Measurements from ENCODE around the gene F7. TPM values are rescaled to one million over a fixed set of nuclear protein-coding genes. Genes with fewer than 3 reads are reported as not detected.

Gene F7
- total and polyA plus RNA-seq, 2 of the 4 experiments (the other 2 are of a cell fraction) = under 0.01 to 0.07 TPM

- ChIA-PET CTCF (no interaction called here), POLR2A (ENCODE audit: unreplicated experiment) (no interaction called here)
- Histone ChIP-seq H2AFZ (replicated peaks; ENCODE audit: low read length, poor library complexity) (no peak overlapping the region), H2BK15ac (ENCODE audit: low read depth, low read length) (no peak overlapping the region), H2AK5ac (ENCODE audit: low read depth, low read length) (no peak overlapping the region), H3K14ac (replicated peaks; ENCODE audit: low read depth, low read length) (no peak overlapping the region), H3K36me3 (ENCODE audit: control insufficient read depth, insufficient read depth, low read length) (no peaks in the 10 kb centered on the region), H3K4me3 (ENCODE audit: insufficient read depth, low read depth, low read length) (no peak overlapping the region), H3K4ac (ENCODE audit: low read depth, low read length) (no peak overlapping the region), H3K27me3 (ENCODE audit: control insufficient read depth, insufficient read depth, low read length) (peaks cover 34% of the 10 kb centered on the region), H4K5ac (ENCODE audit: low read depth, low read length) (no peak overlapping the region), H3K4me2 (ENCODE audit: low read depth, low read length) (no peak overlapping the region), H4K20me1 (ENCODE audit: insufficient read depth, low read length) (no peaks in the 10 kb centered on the region), H2BK120ac (ENCODE audit: low read depth, low read length) (no peak overlapping the region), H3K18ac (ENCODE audit: low read depth, low read length) (no peak overlapping the region), H3K9me1 (ENCODE audit: insufficient read depth, low read length) (no peaks in the 10 kb centered on the region), H3K23ac (ENCODE audit: low read depth, low read length) (no peak overlapping the region), H3K79me1 (ENCODE audit: low read depth in 1 of 2, low read length in 2 of 2) (no peaks in the 10 kb centered on the region), H3K9me3 (ENCODE audit: control insufficient read depth, insufficient read depth, low read length) (no peaks in the 10 kb centered on the region; the same call in 1 of the 2 replicates), H2BK20ac (ENCODE audit: low read depth, low read length) (no peak overlapping the region), H3K4me1 (ENCODE audit: control insufficient read depth, insufficient read depth, low read length) (no peaks in the 10 kb centered on the region; the same call in 1 of the 2 replicates), H4K91ac (ENCODE audit: insufficient read depth, low read depth, low read length) (no peak overlapping the region), H3K27ac (ENCODE audit: insufficient read depth, low read length) (no peak overlapping the region), H3K9ac (ENCODE audit: low read depth, low read length) (no peak overlapping the region), H2AK9ac (replicated peaks; ENCODE audit: low read depth, low read length, poor library complexity) (no peak overlapping the region), H4K8ac (ENCODE audit: low read depth in 2 of 2, low read length in 2 of 2) (no peak overlapping the region), H3K56ac (ENCODE audit: extremely low read depth, insufficient read depth, low read length) (no peak overlapping the region), H2BK5ac (ENCODE audit: low read depth, low read length, poor library complexity, severe bottlenecking) (no peak overlapping the region)
- in situ Hi-C loops (cut with MboI; ENCODE audit: low sequenced_read_pairs) (no loop called here), intact Hi-C loops (cut with micrococcal nuclease) (no loop called here), dilution Hi-C loops (cut with HindIII; ENCODE audit: low sequenced_read_pairs, unreplicated experiment) (no loop called here)
- TF ChIP-seq NFE2L2 (IDR thresholded peaks at IDR 0.05; ENCODE audit: low read depth, low read length) (no peak), MAFK (IDR thresholded peaks at IDR 0.05; ENCODE audit: low read depth, low read length) (no peak), RFX5 (IDR thresholded peaks at IDR 0.05; ENCODE audit: low read depth, low read length) (no peak), CTCF (conservative IDR thresholded peaks at IDR 0.05; ENCODE audit: low read depth, low read length) (no peak), BHLHE40 (IDR thresholded peaks at IDR 0.05; ENCODE audit: low read depth, low read length) (no peak), FOS (IDR thresholded peaks at IDR 0.05; ENCODE audit: low read depth, low read length) (no peak), MAZ (IDR thresholded peaks at IDR 0.05; ENCODE audit: borderline replicate concordance, low read depth, low read length) (no peak), USF2 (IDR thresholded peaks at IDR 0.05; ENCODE audit: low read depth, low read length) (no peak)
- ATAC-seq (ENCODE audit: low read depth) (no peak), DNase-seq (no peak)
- BruUV-seq (replicated peaks) = no TSS peak
- 70% methylated on average over 15 of the region's 25 CpGs; no CpG with 5 or more reads in 1 of the 2 experiments for WGBS, 2 experiments (ENCODE audit: extremely low coverage in 2 of 2, insufficient read length in 1 of 2)
Observed at GRCh38 chr13:113080901-113081521, 24.6 kb upstream of the F7 start.
